GM21786 (cell line): ENCODE results near the gene MYLK4.

Experiments
- ATAC-seq: cut with Tn5 transposase; IDR thresholded peaks from one replicate; pipeline ENCODE4 v1.9.1; 2021; ENCODE audit not compliant: unreplicated experiment

Gene MYLK4

DNA sequence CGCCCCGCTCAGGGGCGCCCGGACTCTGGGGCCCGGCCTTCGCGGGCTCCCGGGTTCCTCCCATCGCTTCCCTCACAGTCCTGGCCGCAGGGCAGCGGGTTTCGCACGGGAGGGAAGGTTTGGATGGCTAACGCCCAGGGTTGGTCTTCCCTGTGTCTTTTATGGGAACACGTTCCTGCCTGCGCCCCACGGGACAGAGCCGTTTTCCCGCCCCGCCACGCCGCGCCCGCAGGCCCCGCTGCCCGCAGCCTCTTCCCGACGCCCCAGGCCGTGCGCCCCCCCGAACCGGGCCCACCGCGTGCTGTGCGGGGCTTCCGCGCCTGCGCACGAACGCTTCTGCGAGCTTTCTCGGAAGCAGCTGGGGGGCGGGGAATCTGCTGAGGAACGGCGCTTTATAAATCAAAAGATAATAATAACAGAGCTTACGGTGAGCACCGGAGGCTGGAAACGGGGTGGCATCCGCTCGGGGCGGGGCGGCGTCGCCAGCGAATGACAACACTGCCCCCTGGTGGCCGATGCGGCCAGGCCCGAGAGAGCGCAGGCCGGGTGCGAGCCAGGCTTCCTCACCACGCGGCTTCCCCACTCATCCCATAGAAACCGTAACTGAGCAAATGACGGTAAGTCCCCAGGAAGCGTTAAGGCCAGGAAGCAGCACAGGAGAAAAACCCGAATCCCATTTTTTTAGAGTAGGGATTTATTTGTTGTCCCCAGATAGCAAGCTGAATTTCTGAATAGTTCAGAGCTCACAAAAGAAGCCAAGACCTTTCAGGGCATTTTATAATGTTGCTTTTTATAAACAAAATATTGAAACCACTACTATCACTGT, 116.4 kb downstream of the MYLK4 start:
- ATAC-seq: peak; percentile 84

DNA sequence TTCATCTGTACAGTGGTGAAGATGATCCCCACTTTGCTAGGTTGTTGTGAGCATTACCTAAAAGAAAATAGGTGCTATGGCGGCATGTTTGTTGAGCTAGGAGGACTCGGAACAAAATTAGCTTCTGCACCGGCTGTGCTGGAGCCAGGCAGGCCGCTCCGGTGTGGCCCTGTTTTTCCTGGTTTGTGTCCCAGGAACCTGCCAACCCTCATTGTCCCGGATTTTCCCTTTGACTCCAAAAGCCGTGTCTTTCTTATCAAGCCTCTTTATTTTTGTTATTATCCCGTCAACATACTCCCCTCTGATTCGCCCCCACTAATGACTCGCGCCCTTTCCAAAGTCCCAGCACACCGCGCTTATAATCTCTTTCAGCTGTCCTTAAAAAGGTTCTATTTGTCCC, 117.0 kb downstream of the MYLK4 start:
- no peak for ATAC-seq

DNA sequence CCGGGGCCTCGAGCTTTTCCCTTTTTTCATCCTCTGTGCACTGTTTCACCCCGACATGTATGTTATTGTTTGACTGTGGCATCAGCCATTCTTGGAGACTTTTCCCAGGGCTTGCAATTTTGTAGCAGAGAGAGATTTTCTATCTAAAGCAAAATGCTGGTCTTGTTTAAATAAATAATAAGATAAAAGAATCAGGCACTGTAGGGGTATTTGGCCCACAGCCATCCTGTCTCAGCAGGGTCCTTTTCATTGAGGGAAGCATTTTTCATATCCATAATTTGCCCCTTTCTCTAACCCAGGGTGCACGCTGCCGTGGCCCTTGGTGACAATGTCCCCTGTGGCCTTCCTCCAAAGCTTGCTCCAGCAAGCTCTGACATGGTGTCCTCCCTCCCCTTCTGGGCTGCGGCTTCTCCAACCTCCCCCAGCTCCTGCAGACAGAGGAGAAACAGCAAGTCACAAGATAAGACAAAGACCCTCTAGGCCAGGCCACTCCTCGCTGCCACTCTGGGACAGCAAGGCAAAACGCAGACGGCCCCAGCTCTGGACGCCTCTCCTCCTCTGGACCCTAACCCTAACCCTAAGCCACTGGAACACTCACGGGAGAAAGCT, 117.6 kb downstream of the MYLK4 start:
- ATAC-seq: no peak

DNA sequence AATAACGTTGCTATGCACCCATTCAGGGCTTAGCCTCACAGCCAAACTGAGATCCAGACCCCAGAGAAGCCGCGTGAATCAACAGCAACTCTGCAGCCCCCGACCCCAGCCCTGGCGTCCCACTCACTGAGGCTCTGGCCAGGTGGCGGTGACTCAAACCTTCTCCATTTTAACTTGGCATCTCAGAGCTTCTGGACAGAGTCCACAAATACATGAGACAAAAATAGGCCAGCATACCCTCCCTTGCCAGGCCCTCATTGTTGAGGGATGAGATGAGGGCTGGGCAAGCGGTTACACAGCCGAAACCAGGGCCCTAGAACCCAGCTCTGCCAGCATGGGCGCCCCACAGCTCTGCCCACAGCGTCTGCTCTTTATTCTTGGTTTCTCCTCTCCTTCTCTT, 118.4 kb downstream of the MYLK4 start:
- ATAC-seq: no peak

DNA sequence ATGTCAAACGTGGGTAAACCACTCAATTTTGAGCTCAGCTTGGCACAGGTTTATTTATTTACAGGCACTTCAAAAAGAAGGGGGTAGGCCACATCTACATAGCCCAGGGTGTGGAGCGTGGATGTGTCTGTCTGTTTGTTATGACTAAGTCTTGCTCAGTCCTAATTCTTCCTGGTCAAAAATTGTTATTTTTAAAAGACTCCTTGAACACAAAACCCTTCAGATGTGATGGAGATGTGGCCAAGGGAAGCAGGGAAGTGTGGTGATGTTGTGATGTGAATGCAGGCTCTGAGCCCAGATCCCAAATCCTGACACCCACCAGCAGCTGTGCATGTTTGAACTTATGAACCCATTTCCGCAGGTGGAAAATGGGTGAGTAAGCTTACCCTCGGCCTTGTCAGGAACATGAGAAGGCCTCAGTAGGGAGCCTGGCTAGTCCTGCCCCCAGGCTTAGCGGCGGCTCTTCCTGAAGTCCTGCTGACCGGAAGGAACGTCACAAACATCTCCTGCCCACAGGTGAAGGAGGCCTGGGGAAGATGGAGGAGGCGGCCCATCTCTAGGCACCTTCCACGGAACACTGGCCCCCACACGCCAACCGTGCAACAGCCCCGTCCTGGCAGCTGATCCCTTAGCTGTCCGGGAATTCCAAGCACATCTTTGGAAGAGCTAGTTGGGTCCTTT, 119.7 kb downstream of the MYLK4 start:
- no peak for ATAC-seq

DNA sequence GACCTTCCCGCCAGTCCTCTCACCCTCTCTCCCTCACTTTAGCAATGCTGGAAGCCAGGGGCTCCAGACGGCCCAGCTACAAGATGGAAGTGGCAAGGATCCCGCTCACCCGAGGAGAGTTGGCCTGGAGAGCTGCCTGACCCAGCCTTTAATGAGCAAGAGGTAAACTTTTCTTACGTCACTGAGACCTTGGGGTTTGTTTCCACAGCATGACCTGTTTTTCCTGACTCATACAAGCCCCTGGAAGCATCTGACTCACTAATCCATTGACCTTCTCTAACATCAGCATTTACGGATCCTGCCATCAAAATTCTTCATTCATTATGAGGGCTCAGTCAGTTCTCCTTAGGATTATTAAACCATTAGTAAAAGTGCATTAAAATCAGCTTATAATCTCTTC, 120.4 kb downstream of the MYLK4 start:
- no peak for ATAC-seq

DNA sequence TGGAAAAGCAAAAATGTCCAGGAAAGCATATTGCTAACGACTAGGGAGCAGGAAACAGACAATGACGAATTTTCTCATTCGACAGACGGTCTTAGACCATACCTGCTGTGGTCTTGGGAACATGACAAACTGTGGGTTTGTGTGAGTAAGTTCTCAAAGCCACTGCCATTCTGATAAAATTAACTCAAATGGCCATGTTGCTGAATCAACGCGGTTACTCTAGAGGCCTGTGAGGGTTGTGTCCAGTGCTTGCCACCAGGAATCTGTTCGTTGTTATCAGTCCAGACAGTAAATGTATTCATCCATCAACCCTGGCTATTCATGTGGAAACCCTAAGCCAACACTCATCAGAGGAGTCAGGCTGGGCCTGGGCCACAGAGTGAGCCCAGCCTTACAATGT, 124.3 kb downstream of the MYLK4 start:
- no peak for ATAC-seq

DNA sequence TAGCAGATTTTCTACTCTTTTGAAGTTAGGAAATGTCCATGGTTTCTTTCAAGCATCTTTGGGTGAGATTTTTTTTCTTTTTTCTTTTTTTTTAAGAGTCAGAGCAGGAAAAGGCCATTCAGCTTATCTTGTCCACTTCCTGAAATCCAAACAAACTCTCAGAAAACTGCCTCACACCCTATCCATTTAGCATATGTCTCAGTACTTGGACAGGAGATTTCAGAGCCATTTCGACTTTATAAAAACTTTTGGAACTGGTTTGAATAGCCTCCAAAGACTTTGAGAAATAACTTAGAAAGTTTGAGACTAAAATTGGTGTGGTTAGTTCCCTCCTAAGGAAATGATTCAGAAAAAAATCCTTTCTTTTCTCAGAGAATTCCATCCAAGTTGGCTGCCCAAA, 125.1 kb downstream of the MYLK4 start:
- ATAC-seq: no peak

DNA sequence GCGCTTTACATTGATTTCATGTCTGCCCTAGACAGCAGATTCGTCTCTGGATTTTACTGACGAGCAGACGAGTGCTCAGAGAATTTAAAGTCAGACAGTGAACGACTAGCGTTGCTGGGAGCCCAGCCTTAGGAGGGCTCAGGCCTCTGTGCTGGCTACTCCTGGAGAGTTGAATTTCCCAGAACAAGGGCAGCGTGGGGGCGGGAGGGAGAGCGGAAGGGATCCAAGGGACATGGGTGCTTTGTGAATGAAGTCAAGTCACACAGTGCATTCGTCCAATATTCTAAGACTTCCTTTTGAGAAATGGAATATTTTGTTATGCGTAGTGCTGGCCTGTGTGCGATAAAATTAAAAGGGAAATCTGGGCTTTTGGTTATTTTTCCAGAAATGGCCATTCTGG, 126.5 kb downstream of the MYLK4 start:
- no peak for ATAC-seq

DNA sequence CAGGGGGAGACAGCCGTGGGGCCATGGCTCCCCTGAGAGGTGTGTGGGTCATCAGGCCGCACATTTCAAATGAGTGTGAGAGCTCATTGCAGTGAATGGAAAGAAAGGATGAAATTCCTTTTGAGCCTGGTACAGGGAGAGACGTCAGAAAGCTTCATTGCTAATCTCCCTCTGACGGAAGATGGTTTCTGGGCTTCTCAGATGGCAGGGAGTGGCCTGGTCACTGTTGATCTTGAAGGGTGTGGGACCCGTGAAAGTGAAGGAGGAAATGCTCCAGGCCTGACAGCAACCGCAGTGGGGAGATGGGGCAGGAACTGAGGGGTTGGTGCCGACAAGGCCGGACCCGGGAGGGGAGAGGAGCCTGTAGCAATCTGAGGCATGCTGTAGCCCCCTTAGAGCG, 127.4 kb downstream of the MYLK4 start:
- no peak for ATAC-seq

DNA sequence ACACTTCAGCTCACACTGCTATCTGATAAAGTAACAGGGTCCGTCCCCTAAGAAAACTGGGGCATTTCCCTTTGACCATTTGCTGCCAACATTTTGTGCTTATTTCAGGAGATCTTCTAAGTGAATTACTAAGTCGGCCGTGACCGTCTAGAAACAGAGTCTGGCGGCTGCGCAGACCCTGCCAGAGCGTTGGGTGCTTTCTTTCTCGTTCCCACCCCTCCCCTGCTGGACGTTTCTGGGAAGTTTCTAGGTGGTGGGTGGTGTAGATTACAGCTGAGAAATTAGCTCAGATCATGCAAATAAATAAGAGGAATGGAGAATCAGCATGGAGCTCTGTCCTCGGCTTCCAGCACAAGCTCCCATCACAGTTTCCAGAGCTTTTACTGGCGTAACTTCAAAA, 128.1 kb downstream of the MYLK4 start:
- ATAC-seq: no peak

DNA sequence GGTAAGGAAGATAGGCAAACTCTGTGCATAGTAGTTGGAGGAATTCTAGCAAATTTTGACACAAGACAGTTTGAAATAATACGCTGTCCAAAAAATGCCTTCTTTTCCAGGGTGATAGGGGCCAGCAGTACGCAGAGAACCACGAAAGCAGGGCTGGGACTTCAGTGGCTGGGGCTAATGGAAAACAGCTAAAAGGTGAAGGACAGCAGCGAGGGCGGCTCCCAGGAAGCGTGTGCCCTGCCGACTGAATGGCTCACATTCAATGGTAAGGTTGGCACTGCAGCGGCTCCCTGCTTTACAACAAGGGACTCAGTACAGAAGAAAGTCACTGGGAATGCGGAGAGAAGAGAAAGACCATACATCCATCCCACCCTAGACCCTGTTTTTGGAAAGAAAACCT, 131.1 kb downstream of the MYLK4 start:
- ATAC-seq: no peak

DNA sequence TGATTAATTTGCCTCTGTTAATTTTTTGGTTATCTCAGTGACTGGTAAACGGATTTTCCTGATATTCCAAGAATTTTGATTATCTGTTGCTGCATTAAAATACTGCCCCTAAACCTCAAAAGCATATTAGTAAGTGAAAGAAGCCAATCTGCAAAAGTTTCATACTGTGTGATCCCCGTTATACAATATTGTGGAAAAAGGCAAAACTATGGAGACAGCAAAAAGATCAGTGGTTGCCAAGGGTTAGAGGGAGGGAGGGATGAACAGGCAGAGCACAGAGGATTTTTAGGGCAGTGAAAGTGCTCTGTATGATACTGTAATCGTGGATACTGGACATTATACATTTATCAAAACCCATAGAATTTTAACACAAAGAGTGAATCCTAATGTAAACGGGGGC, 133.0 kb downstream of the MYLK4 start:
- ATAC-seq: no peak

DNA sequence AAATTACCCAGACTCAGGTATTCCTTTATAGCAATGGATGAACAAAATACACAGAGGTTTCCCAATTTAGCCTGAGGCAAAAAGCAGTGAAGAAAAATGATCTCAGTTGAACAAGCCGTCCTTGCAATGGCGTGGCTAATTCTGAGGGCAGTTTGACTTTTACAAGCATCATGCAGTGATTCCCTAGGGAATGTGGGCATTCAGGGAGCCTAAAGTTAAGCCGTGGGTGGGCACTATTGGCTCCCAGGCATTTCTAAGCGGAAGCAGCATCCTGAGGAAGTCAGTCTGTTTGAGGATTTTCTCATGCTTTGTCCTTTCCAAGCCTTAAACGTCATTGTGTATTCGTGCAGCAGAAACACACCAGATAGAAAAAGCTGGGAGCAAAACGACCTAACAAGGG, 133.9 kb downstream of the MYLK4 start:
- ATAC-seq: no peak

DNA sequence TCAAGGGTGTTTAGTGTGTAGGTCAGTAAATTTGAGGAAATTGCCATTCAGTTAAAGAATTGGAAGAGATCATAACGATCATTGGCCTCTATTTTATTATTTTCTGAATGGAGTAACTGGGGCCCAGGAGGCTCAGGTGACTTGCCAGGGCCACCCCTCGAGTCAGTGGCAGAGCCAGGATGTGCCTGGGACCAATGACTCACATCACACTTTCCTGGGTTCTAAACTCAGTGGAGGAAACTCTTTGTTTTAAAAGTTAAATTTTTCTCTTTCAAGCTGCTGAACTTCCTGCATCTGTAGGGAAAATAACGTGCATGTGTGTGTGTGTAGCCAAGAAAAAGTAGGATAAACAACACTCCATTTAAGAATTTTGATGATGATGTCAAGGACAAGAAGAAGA, 135.5 kb downstream of the MYLK4 start:
- no peak for ATAC-seq

DNA sequence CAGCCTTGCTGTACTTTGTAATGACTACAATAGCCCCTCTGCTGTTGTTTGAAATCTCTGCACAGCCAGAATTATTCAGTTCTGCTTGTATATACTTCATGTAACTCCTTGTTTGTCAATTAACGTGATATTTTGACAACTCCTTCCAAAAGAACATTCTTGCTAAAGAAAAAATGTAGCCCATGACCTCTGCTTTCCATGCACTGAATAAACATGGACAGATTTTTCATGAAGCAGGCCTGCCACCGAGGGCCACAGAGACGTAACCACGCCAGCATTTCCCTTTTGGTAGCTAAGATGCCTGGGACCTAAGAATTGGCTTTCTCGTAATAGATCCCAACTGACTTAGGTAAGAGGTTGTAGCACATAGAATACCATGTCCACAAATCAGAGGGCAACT, 135.9 kb downstream of the MYLK4 start:
- no peak for ATAC-seq

DNA sequence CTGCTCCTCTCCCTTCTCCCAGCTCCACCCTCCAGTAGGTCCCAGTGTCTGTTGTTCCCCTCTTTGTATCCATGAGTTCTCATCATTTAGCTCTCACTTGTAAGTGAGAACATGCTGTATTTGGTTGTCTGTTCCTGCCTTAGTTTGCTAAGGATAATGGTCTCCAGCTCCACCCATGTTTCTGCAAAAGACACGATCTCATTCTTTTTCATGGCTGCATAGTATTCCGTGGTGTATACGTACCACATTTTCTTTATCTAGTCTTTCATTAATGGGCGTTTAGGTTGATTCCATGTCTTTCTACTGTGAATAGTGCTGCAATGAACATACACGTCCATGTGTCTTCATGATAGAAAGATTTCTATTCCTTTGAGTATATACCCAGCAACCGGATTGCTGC, 136.6 kb downstream of the MYLK4 start:
- no peak for ATAC-seq
